GM19025 (cell line): ENCODE results near the gene ASB8.
A peak's percentile ranks its signal among the peaks of the same experiment; 100 is the strongest.

ENCODE experiments used
- ATAC-seq: cut with Tn5 transposase; IDR thresholded peaks from one replicate; pipeline ENCODE4 v1.9.1; 2021; ENCODE audit warnings: mild to moderate bottlenecking, low read depth, moderate library complexity; ENCODE audit not compliant: unreplicated experiment

ASB8 gene

GRCh38 chr12:48106681-48107613 is 50.4 kb downstream of the ASB8 start:
- ATAC-seq: no peak

- peak; percentile 72 for ATAC-seq
Observed at GRCh38 chr12:48105867-48106680, 51.2 kb downstream of the ASB8 start, which contains the start of gene SENP1. TSS of gene SENP1 (minus strand) at chr12:48106079. CDS start at chr12:48101472, 4,607 bp downstream.

- peak; percentile 23 for ATAC-seq
Observed at GRCh38 chr12:48105321-48105866, 51.9 kb downstream of the ASB8 start.

GRCh38 chr12:48104531-48104930 is 52.8 kb downstream of the ASB8 start:
- ATAC-seq: no peak
